Left ventricle myocardium inferior (tissue), 1 donor: ENCODE data around the gene EXOC4. TPM values are rescaled to one million over a fixed set of nuclear protein-coding genes. Genes with fewer than 3 reads are reported as not detected.

ENCODE experiments used
- DNase-seq: peaks from one replicate; pipeline ENCODE4 v3.0.0-alpha.2; 2020
- H3K27ac ChIP-seq: fragments of 200-600 bp; replicated peaks from 2 replicates; pipeline ENCODE4 v1.8.0; 2021
- H3K27me3 ChIP-seq: fragments of 200-600 bp; 2 replicates; pipeline ENCODE4 v1.8.0; 2021; ENCODE audit warnings: low read depth
- H3K36me3 ChIP-seq: fragments of 200-600 bp; 2 replicates; pipeline ENCODE4 v1.8.0; 2021
- H3K4me1 ChIP-seq: fragments of 200-600 bp; 2 replicates; pipeline ENCODE4 v1.8.0; 2021
- H3K4me3 ChIP-seq: fragments of 200-600 bp; 2 replicates; pipeline ENCODE4 v1.8.0; 2021; ENCODE audit warnings: mild to moderate bottlenecking, moderate library complexity
- H3K9me3 ChIP-seq: fragments of 200-600 bp; replicated peaks from 2 replicates; pipeline ENCODE4 v1.8.0; 2021
- CTCF ChIP-seq: fragments of 200-600 bp; IDR thresholded peaks from 2 replicates; pipeline ENCODE4 v1.8.0; 2021; ENCODE audit warnings: antibody characterized with exemption, mild to moderate bottlenecking, borderline replicate concordance
- intact Hi-C: fragments of 100-400 bp; cut with micrococcal nuclease; formaldehyde crosslinking; loops from one replicate; pipeline ENCODE4 v1.11.0; 2022
- total RNA-seq: library from RNA; stranded (reverse); fragmentation: NEBNext Ultra II Directional; extraction: Animal tissue kit (Norgen Biotek cat#: 25700); gene quantifications from one replicate; pipeline ENCODE4 v1.2.1, GENCODE V29; 2021
- donor health status: DM: no; HTN: yes; CAD: no; lungs with severe emphysema.

The EXOC4 gene
- total RNA-seq, 1 donor from 2014 or later, result 33.8 TPM

GRCh38 chr7:133923974-133924373 lies 671.1 kb downstream of the EXOC4 start:
- no peak for TF ChIP-seq CTCF
- intact Hi-C loops, result no loop called here

DNA sequence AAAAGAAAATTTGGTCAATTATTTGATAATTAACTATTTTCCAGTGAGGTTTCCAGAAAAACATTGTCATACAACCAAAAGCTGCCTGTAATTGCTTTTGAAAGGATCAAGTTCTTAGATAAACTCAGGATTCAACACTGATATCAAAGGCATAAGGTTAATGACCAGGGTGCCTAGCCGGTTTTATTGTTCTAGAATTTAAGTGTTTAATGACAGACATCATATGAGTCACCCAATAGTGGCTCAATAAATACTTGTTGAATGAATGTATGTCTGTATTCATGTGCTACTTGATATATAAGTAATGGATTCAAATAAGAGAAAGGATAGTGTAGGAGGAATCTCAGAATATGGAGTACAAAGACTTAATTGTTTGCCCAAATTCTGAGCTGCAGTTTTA lies 678.2 kb downstream of the EXOC4 start:
- H3K36me3 ChIP-seq, result no peaks in the 10 kb centered on the region
- no peaks in the 10 kb centered on the region for H3K27me3 ChIP-seq
- H3K9me3 ChIP-seq, result no peaks in the 10 kb centered on the region
- no peak overlapping the region for H3K27ac ChIP-seq
- H3K4me3 ChIP-seq, result no peak overlapping the region
- H3K4me1 ChIP-seq, result no peaks in the 10 kb centered on the region
- no peak for DNase-seq
- no peak for TF ChIP-seq CTCF
- intact Hi-C loops, result no loop called here

More at GRCh38 chr7:133923974-133924373, 671.1 kb downstream of the EXOC4 start:
- H3K4me3 ChIP-seq, result no peak overlapping the region
- no peaks in the 10 kb centered on the region for H3K27me3 ChIP-seq
- H3K4me1 ChIP-seq, result no peaks in the 10 kb centered on the region
- no peak overlapping the region for H3K27ac ChIP-seq
- DNase-seq, result no peak
- peaks cover 36% of the 10 kb centered on the region for H3K9me3 ChIP-seq
- peaks cover 32% of the 10 kb centered on the region for H3K36me3 ChIP-seq

GRCh38 chr7:133932591-133932990 lies 679.7 kb downstream of the EXOC4 start:
- H3K36me3 ChIP-seq, result peaks cover under 1% of the 10 kb centered on the region
- H3K27ac ChIP-seq, result no peak overlapping the region
- TF ChIP-seq CTCF, result no peak
- no peaks in the 10 kb centered on the region for H3K4me1 ChIP-seq
- H3K9me3 ChIP-seq, result no peaks in the 10 kb centered on the region
- H3K27me3 ChIP-seq, result no peaks in the 10 kb centered on the region
- no peak overlapping the region for H3K4me3 ChIP-seq
- intact Hi-C loops, result no loop called here
- no peak for DNase-seq

- H3K9me3 ChIP-seq, result no peaks in the 10 kb centered on the region
- peaks cover 19% of the 10 kb centered on the region for H3K36me3 ChIP-seq
- no peak for TF ChIP-seq CTCF
- DNase-seq, result no peak
- no peaks in the 10 kb centered on the region for H3K4me1 ChIP-seq
- no peaks in the 10 kb centered on the region for H3K27me3 ChIP-seq
- H3K27ac ChIP-seq, result no peak overlapping the region
- intact Hi-C loops, result no loop called here
- H3K4me3 ChIP-seq, result no peak overlapping the region
Measured at GRCh38 chr7:133934262-133934976, 681.5 kb downstream of the EXOC4 start.

- H3K36me3 ChIP-seq, result peaks cover 22% of the 10 kb centered on the region
- no peak overlapping the region for H3K4me3 ChIP-seq
- H3K27me3 ChIP-seq, result no peaks in the 10 kb centered on the region
- intact Hi-C loops, result no loop called here
- no peaks in the 10 kb centered on the region for H3K9me3 ChIP-seq
- no peak for TF ChIP-seq CTCF
- no peaks in the 10 kb centered on the region for H3K4me1 ChIP-seq
- DNase-seq, result no peak
- no peak overlapping the region for H3K27ac ChIP-seq
Measured at GRCh38 chr7:133934977-133935330, 682.1 kb downstream of the EXOC4 start.
